HG03460 (cell line): Measurements from ENCODE around the gene MNT.

ENCODE experiments used
- ATAC-seq: cut with Tn5 transposase; IDR thresholded peaks from one replicate; pipeline ENCODE4 v1.9.1; 2021; ENCODE audit not compliant: unreplicated experiment

Gene MNT

GRCh38 chr17:2335726-2336214, 65.1 kb downstream of the MNT start:
- ATAC-seq: no peak
